AG04449 (cell line): ENCODE data around the gene ATE1.
A peak's percentile ranks its signal among the peaks of the same experiment; 100 is the strongest.

Experiments used
- CTCF ChIA-PET: fragments of 350-600 bp; formaldehyde crosslinking; extraction: SDS; loops from one replicate; lab custom pipeline; 2021; ENCODE audit warnings: antibody characterized with exemption; lab: Yijun Ruan, JAX
- POLR2A ChIA-PET: fragments of 400-600, 350-600 bp; formaldehyde crosslinking; extraction: SDS; loops from one replicate; lab custom pipeline; 2020; ENCODE audit warnings: antibody characterized with exemption, inconsistent platforms; lab: Yijun Ruan, JAX
- DNase-seq: peaks from one replicate; pipeline ENCODE4 v3.0.0-alpha.2; 2010; ENCODE audit warnings: low read depth, low spot score
- H3K4me3 ChIP-seq: 2 replicates; pipeline ENCODE4 v1.5.1; 2011; ENCODE audit warnings: low read depth, mild to moderate bottlenecking, control low read depth, low read length
- CTCF ChIP-seq: IDR thresholded peaks from one replicate; pipeline ENCODE4 v1.5.1; 2011; ENCODE audit warnings: mild to moderate bottlenecking, moderate library complexity, low read length, control low read depth, inconsistent platforms; ENCODE audit not compliant: insufficient read depth; ENCODE audit errors: missing control alignments

ATE1 gene

DNA sequence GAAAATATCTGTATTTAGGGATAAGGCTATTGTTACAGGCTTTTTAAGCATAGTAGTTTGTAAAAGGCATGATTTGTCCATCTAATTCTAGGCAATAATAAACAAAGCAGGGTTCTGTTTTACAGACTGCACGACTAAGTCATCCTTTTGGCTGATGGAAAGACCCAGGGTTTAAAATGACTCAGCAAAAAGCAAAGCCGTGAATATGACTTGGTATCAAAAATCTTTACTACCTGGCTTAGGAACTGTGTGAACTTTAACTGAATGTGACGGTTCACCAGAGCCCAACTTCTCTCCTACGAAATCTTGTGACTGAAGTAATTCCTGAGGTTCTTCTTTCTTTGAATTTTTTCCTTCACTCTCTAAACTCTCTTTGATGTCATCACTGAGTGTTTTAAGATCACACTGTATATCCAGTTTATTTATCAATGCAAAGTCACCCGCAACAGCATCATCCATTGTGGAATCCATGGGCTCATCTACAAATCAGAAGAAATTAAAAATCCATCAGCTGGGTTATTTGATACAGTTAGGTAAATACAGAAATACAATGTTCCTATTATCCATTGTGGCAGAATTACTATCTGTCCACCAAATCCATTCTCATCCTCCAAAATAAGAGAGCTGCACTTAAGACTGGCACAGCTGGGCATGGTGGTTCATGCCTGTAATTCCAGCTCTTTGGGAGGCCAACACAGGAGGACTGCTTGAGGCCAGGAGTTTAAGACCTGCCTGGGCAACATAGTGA is 17.0 kb downstream of the ATE1 start:
- no peak for TF ChIP-seq CTCF
- POLR2A ChIA-PET: no interaction called here
- CTCF ChIA-PET: interaction anchor here (2.8 kb wide), 1 partner anchor 11 kb away, joined by 17 read pairs; no protein-coding TSS in a partner anchor
- no peak overlapping the region for H3K4me3 ChIP-seq
- DNase-seq: peak; percentile 3

DNA sequence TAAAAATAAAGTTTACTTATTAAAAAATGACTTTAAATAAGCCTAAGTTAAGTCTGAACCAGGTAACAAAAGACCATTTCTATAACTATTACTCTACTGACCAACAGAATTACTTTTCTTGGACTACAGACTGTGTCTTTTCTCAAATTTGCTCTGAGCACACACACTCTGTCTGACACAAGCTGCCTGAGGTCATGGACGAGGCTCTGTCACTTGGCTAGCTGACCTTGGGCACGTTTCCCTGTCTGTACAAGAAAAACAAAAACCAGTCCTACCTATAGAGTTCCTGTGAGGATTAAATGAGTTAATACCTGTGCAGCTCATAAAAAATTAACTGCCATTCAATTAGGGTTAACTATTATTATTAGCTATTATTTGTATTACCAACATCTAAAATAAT is 22.9 kb downstream of the ATE1 start:
- TF ChIP-seq CTCF: no peak
- H3K4me3 ChIP-seq: no peak overlapping the region
- ChIA-PET POLR2A (no interaction called here), CTCF (interaction anchor here (1.6 to 2.8 kb wide), 2 partner anchors 16 to 962 kb away, joined by 3 to 11 read pairs; no protein-coding TSS in a partner anchor)
- no peak for DNase-seq

DNA sequence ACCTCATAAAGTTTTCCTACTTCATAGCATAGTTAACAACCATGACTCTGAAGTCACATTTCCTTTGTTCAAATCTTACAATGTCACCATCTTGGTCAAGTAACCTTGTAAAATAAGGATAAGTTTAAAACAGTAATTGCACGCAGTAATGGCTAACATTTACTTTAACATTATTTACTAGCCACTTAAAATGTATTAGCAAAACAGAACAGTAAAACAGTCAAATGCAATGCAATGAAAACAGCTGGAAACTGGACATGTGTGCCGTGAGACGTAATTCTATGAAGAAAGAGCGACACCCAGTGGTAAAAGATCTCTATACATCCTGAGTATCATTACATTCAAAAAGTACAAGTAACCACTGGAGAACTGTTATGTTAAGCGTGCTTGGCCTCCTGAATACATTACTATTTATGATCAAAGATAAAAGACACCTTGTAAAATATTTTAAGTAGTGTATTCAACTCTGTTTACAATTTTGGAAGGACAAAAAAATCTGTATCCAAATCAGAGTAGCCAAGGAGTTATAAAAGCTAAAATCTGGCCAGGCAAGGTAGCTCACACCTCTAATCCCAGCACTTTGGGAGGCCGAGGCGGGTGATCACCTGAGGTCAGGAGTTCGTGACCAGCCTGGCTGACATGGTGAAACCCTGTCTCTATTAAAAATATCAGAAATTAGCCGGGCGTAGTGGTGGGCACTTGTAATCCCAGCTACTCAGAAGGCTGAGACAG is 27.2 kb downstream of the ATE1 start:
- peak; percentile 19 for DNase-seq
- H3K4me3 ChIP-seq: no peak overlapping the region
- ChIA-PET CTCF (interaction anchor here (0.6 to 6.2 kb wide), 27 partner anchors 9 to 965 kb away, joined by 3 to 88 read pairs (median 4); no protein-coding TSS in a partner anchor), POLR2A (interaction anchor here (1.1 kb wide), 1 partner anchor 27 kb away, joined by 3 read pairs; the partner anchor contains the start of gene ATE1)
- TF ChIP-seq CTCF: peak; percentile 59

DNA sequence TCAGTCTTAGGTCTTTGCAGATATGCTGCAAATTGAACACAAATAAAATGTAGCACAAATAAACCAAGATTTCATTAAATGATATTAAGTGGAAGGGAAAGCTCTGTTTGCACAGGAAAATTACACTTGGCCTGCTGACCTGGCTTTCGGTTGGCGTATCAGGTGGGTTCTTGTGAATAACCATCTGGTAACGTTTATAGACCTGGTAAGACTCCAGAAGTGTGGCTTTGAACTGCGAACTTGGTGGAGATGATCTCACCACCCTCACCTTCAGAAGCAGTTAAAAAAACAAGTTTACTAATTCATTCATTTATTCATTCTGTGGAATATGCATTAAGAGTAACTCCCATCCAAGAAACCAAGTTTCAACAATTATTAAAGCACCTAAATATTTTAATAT is 28.1 kb downstream of the ATE1 start:
- DNase-seq: no peak
- ChIA-PET CTCF (interaction anchor here (1.0 to 6.2 kb wide), 12 partner anchors 10 to 959 kb away, joined by 3 to 88 read pairs (median 5); partner anchors contain the start of gene FGFR2), POLR2A (no interaction called here)
- TF ChIP-seq CTCF: no peak
- H3K4me3 ChIP-seq: no peak overlapping the region

DNA sequence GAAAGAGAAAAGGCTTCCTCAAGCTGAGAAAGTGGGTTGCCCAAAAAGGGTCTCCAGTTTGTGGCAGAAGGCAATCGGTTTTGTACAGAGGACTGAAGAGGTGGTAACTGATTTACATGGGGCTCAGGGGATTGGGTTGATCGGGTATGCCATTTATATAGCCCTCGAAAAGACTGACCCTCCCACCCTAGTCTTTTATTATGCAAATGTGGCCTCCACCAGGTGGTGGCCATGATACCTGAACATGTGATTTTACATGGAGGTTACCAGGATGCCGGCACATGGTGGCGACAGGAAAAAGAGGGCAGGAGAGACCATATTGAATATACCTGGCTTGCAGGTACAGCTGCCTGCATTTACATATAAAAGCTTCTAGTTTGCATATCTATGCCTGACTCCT is 36.7 kb downstream of the ATE1 start:
- CTCF ChIA-PET: interaction anchor here (0.7 to 9.6 kb wide), 7 partner anchors 10 to 951 kb away, joined by 3 to 125 read pairs (median 4); no protein-coding TSS in a partner anchor
- POLR2A ChIA-PET: no interaction called here
- TF ChIP-seq CTCF: no peak
- DNase-seq: no peak
- no peak overlapping the region for H3K4me3 ChIP-seq

GRCh38 chr10:121889212-121889611 is 38.6 kb downstream of the ATE1 start:
- CTCF ChIA-PET: interaction anchor here (0.6 to 9.6 kb wide), 8 partner anchors 9 to 949 kb away, joined by 3 to 125 read pairs (median 40); no protein-coding TSS in a partner anchor
- TF ChIP-seq CTCF: no peak
- no peak overlapping the region for H3K4me3 ChIP-seq
- POLR2A ChIA-PET: no interaction called here
- DNase-seq: no peak
